Measurements from ENCODE around the gene CRYBA2. TPM values are rescaled to one million over a fixed set of nuclear protein-coding genes. Genes with fewer than 3 reads are reported as not detected.

The CRYBA2 gene, protein sequence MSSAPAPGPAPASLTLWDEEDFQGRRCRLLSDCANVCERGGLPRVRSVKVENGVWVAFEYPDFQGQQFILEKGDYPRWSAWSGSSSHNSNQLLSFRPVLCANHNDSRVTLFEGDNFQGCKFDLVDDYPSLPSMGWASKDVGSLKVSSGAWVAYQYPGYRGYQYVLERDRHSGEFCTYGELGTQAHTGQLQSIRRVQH
- polyA plus RNA-seq (ENCODE audit: insufficient read length in 10 of 10) = not detected
- long read RNA-seq, donor 1 = 0 reads
- long read RNA-seq, donor 2 = 0 reads
- long read RNA-seq, donor 3 = 0 reads
- long read RNA-seq, donor 4 = 0 reads
- long read RNA-seq, donor 5 = 0 reads
- long read RNA-seq, donor 6 = 0 reads
- long read RNA-seq, donor 7 = 0 reads
- long read RNA-seq, donor 8 = 0 reads
- long read RNA-seq, donor 9 = 0 reads

DNA sequence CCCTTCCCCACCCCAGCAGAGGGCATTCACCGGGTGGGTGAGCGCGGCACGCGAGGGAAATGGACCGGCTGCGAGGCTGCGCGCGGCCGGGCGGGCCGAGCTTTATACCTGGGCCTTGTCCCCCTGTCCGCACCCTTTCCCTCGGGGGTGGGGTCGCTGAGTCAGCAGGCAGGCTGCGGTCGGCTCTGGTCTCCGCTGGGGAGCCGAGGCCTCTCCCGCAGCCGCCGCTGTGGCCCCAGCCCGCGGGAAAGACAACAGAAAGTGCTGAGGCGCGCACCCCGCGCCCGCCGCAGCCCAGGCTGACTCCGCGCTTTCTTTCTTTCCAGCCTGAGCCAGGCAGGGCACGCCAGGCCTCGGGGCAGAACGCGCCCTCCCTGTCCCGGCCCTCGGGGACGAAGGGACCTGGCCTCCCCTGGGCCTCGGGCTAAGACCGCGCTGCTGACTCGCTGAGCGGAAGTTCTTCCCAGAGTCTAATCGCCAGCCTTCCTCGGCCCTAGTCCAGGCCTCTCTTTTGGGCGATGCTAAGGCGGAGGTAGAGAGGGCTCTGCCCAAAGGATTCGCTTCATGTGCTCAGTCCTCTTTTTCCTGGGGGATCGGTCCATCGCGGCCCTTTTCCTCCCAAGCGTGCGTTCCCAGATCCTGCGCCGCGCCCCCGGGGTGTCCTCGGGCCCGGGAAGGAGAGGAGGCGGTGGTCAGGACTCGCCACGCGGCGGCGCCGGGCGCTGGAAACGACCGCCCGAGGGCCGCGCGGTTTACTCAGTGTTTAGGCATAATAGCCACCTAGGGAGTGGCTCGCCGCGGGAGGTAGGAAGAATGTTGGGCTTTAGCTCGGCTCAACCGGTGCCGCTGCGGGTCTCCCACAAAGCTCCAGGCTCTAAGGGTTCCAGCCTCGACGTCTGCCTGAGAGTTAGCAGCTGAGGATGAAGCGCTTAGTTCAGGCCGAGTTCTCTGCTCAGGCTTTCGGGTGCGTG, at the start of gene CRYBA2:
CRYBA2 (minus strand) TSS at position 78 of the 971 bp plus-strand sequence. CDS start 246 bp downstream, outside the sequence.
- no peak for DNase-seq

DNA sequence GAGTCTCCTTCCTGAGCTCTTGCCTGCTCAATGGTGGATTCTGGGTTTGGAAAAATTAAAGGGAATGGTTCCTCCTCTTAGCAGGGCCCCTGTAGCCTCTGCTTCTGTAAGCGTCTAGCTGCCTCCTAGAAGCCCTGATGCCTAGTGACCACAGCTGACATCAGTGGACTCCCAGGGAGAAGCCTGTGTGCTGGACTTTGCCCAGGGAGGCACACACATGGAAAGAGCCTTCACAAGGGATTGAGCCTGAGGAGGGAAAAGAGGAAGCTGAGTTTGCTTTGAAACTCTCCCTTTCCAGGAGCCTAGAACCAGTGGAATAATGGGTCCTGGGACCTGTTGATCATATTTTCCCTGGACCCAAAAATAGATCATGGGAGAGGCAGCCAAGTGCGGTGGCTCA, 49.5 kb upstream of the CRYBA2 start:
- DNase-seq = no peak

DNA sequence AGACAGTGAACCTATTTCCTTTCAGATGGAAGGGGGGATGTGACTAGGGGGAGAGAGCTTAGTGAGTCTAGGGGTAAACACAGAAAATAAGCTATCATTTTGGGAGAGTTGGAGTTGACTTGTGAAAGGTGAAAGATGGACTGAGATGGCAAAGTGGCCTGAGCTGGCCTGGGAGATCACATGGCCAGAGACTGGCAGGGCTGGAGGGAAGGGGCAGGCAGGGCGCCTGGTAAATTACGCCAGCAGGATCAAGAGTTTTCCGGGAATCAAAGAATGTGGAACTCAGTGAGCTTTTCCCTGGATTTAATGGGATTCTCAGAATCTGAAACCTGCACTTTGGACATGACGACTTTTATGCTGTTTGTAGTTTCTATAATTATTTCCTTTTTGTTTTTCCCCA, 48.9 kb upstream of the CRYBA2 start:
- no peak for DNase-seq

DNA sequence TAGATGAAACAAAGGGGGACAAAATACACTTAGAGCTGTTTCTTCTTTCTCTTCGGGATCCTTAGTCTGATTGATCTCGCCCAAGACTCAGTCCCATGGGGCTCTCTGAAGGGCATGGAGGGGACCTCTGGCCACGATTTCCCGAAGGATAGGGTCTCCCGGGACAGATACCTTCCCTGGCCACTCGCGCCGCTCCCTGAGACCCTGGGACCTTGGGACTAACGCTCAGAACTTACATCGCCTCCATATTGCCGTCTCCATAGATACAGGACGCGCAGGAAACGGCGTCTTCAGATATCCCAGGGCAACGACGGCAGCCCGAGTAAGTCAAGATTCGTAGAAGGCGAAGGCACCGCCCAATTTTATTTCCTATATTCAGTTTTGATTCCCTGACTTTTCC, 48.0 kb upstream of the CRYBA2 start, which contains the start of gene CFAP65:
CFAP65 (minus strand) TSS at position 265 of the 400 bp plus-strand sequence. CDS start 2,468 bp downstream, outside the sequence.
- peak in 2 of 3 donors; percentile 14 to 23 for DNase-seq

DNA sequence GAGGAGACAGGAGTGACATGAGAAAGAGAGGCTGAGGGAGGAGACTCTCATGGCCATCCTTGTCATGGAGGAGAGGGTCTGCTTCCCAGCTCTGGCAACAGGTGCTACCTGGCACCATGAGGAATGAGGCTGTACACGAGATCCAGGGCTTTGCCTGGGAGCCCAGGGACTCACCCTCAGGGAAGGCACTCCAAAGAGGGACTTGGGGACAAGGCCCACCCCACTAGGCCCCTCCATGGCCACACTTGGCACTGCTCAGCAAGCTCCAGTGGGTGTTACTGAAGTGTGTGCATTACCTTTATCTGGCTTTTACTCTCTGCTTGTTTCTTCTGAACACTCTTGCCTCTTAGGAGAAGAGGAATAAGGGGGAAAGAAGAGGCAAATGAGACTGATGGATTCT, 45.4 kb upstream of the CRYBA2 start:
- DNase-seq = no peak

DNA sequence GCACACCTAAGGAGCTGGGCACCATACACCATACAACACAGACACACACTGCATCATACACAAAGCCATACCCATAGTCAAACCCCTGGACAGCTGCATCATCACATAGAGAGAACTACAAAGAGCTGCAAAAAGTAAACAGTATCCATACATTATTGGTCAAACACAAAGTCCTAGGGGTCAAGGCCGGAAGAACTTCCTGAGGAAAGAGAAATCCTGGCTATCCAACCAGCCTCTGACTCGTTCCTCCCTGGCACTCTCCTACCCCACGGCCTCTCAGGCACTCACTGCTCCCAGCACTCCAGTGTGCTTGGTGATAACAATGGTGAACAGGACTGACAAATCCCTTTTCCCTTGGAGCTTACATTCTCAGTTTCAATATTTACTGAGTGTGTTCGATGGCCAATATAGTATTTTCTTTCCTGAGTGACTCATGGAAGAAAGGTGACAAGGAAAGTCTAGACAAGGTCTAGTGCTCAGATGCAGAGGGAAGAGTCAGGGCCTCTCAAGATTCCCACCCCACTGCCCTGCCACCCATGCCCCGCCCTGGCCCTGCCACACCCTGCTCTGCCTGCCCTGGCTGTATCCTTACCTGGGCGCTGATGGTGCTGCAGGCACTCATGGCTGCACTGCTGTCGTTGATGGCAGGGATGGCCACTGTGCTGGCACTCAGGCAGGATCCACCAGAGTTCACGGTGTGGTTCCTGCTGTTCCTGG, 44.7 kb upstream of the CRYBA2 start:
- DNase-seq = no peak

DNA sequence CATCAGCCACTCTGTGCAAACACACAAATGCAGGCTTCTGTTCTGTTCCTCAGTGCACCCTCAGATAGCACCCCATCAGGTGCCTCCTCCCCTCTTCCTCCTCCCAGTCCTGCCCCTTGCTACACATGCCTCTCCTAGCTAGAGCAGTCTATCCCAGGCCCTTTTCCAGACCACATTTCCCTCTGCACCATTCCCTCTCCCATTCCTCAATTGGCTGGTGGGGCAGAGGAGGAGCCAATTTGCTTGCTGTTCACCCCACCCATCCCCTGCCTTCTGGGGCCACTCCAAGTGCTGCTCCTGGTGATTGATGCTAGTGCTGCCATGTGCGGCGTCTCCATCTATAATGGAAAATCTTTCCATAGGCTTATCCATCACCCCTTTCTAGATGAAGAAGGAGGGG, 42.7 kb upstream of the CRYBA2 start:
- no peak for DNase-seq

DNA sequence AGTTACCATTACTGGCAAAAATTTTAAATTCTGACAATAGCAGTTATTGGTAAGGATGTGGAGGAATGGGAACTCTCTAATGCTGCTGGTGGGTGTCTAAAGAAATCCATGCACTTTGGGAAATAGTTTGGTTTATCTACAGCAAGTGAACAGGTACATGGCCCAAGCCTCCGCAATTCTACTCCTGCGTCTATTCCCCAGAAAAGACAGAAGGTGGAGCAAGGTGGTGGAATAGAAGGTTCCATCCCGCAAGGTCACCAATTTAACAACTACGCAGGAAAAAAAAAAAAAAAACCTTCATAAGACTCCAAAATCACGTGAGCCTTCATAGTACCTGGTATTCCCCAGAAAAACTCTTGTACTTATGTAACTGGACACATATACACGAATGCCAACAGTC, 41.6 kb upstream of the CRYBA2 start:
- DNase-seq = no peak

DNA sequence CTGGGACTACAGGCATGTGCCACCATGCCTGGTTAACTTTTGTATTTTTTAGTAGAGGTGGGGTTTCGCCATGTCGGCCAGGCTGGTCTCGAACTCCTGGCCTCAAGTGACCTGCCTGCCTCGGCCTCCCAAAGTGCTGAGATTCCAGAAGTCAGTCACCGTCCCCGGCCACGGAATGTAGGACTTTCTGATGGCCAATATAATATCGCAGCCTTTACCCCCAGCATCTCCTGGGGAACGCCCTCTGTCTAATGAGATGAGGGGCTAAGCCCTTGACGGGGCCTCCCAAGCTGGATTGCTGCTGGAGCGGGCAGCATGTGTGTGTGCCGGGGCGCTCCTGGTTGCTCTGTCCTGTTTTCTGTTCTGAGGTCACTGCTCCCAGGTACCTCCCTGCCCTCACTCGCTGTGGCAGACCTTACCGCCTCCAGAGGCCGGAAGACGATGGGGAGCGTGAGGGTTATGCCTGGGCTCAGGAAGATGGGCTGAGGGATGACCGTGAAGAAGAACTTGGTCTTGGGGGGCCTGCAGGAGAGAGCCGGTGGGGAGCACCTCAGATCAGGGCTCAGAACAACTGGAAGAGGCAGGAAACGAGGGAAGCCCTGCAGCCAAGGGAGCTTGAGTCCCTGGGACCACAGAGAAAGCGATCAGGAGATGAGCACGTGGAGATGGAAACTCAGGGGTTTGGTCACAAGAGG, 39.0 kb upstream of the CRYBA2 start:
- DNase-seq = no peak

DNA sequence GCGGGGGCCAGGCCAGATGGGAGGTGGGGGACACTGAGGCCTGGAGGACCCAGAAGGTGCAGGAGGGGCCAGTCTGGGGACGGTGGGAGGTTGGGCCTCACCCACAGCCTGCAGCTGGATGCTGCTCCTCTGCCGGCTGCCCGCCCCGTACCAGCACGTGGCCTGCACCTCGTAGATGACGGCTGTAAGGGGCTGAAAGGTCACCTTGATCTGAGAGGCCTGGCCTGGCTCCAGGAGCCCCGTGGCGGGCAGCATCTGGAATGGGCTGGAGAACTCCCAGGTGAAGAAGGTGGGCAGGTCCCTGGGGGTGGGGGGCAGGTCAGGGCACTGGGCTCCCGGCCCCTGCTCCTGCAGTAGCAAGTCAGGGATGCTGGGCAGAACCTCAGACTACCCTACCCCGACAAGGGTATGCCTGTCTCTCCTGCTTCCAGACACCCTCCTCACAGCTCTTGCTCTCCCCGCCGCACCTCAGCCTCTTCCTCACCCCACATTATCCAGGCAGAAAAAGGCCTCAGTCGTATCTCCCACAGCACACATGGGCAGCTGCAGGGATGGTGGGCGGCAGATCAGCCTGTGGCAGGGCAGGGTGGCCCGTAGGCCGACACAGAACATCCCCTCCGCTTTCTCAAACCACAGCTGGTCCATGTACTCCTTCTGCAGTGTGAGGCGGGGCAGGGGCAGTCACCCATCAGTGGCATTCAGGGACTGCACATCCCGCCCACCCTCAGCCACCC, 38.0 kb upstream of the CRYBA2 start:
- DNase-seq = no peak

DNA sequence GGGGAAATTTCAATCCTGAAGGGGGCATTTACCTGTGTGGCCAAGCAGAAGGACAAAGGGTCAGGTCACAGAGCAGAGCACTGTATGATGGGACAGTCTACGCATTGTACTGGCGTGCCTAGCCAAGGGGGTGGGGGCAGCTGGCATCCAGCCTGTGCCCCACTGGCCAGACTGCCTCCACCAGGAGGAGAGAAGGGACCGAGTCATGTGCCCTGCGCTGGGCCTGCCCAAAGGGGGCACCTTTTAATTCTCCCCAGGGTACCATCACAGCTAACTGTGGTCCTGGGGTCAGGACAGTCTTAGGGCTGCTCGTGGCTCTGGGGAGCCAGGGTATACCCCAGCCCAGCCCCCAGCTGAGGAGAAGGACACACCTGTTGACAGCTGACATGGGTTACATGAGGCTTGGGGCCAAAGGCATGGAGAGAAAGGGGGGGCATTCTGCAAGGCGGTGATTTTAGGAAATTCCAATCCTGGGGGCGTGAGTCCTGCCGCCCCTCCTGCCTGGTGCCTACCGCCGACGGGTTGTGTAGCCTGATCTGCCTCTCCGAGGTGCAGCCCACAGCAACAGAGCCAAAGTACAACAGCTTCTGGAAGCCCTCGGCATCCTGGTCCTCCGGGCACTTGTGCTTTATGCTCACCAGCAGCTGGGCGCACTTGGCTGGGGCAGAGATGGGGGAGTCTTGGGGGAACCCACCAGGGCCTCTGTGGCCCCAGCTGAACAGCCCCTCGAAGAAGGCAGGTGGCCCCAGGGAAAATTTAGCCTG, 37.1 kb upstream of the CRYBA2 start:
- DNase-seq = no peak

DNA sequence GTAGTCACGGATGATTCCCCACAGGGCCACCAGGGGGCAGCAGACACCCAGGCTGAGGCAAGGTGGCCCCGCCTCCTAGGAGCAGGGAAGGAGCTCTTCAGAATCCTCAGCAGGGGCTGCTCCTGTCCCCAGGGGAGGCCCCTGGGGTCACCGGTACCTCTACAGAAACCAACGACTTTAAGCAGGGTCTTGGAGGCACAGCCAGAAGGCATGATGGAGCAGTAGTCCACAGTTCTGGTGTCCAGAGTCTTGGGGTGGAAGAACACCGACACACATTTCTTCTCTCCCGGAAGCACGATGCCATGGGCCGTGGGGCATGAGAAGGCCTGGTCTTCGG, 36.6 kb upstream of the CRYBA2 start:
- peak; percentile 51 to 76 (median 73) for DNase-seq

DNA sequence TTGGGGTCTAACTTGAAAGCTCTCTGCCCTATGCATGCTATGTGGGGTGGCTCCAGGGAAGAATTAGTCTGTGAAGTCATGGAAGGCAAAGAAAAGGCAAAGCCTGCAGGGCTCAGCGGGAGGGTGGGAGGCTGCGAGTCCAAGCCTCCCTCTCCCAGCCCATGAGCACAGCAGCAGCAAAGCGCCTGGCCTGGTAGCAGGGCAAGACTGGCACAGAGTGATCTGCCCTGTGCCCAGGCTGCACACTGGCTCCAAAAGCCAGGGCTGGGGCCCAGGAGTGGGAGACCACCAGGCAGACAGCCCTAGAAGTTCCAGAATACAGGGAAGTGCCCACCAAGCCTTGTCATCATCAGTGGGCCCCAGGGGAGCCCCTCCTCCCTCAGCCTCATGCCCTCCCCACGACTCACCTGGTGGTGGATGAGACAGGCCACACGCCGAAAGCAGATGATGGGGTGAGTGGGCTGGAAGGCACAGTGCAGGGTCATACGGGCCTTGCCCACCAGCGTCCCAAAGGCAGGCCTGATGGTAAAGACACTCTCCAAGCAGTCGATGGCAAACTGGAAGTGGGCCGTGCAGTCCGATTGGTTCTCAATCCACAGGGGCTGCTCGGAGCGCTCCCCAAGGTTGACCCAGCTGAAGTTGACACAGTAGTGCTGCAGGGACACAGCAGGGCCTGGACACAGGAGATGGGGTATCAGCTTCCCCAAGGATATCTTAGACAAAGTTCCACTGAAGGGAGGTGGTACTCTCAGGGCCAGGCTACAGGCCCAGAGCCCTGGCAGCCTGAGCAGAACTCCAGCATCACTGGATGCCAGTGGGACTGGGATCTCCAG, 36.0 kb upstream of the CRYBA2 start:
- DNase-seq = no peak

DNA sequence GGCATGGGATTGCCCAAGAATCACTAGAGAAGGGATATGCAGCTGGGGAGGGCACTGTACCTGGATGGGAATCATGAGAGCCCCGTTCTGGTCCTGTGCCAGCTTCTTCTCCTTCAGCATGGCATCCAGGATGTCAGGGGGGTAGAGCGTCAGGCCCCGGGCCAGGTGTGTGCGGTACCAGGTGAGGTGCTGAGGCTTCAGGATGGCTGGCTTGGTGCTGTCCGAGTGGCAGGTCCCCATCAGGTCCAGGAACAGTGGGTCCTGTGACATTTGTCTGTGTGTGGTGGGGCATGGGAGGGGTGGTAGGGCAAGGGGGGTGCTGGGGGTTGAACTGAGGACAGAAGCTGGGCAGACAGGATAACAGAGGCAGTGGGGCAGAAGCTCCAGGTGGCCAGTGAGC, 34.9 kb upstream of the CRYBA2 start:
- DNase-seq = no peak

DNA sequence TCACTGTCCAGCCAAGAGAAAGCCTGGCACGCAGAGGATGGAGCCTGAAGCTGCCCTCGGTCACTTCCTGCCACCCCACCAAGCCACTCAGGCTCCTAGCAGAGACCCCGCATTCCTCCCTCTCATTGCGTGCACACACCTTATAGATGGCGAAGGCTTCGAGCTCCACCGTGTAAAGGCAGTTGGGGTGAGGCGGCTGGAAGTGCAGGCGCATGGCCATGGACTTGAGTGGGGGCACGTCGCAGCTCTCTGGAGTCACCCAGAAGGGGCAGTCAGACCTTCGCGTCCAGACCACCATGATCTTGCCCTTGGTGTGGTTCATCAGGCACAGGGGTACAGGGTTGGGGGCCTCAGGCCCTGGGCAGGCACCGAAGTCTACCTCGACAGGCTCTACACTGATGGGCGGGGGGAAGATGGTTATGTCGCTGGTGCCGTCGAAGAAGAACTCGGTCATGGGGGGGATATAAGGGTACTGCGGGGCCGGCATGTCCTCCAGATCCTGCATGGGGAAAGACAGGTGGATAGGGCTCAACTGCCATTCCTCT, 34.4 kb upstream of the CRYBA2 start:
- no peak for DNase-seq

DNA sequence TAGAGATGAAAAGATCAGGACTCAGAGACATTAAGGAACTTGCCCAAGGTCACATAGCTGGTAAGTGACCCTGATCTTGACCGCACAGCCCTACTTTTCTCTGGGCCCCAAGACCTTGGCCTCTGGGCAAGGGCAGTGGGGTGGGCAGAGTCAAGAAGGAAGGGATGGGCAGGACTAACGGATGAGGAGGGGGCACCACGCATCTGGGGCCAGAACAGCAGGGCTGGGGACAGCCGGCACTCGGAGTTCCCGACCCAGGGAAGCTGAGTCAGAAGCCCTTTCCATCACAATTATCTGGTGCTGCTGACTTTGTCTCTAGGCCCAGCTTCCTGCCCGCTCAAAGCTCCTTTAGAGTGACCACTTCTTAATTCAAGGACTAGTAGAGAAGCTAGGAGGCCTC, 33.7 kb upstream of the CRYBA2 start:
- no peak for DNase-seq

DNA sequence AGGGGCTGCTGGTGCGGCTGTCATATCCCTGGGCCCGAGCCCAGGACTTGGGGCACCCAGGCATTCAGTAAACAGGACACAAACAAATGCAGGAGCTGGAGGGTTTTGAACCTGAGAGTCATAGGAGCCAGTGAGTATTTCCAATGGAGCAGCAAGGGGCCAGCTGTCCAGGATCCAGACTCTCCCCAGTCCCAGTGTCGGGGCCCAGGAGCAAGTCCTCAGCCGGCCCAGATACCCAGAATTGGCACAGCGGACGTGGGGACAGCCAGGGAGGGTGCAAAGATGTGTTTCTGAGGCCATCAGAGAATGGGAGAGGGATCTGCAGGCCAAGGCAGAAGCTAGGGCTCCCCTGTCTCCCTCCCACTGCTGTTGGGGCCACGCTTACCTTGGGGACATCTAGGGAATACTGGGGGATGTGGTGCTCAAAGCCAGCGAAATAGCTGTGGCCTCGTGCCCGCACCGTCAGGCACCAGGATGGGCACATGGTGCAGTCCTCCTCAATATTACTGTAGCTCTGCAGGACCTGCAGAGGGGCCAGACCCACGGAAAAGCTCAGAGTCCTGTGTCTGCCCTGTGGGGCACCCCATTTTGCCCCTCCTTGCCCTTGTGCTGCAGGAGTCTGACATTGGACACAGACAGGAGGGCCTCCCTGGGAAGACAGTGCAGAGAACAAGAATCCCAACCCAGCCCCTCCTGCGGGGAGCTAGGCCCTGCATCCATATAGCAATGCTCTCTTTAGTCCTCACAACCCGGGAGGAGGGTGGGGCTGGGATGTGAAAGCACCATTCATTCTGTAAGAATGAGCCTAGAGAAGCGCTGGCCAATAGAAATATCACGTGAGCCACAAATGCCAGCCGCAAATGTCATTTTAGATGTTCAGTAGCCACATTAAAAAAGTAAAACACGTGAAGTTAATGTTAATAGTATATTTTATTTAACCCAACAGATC, 32.7 kb upstream of the CRYBA2 start:
- no peak for DNase-seq

Measured in muscle of back (tissue), 13 donors.